ENCODE measurements around the gene SPOCK1.

Gene SPOCK1

DNA sequence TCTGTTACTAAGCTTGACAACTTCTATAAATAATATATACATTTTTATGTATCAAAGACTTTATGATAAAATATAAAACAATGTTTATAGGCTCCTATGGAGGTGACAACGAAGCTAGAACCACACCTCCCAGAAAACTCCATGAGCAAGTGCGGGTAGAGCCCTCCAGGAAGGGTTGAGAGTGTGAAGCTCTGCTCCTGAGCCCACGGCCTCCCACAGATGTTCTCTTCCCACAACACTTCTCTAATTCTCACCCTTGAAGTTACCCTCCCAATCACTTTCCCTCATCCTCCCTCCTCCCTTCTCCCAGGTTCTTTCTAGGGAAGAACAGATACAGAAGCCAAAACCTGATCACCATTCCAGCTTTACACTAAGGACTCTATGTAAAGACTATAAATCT lies 427.6 kb downstream of the SPOCK1 start:
- DNase-seq (ENCODE audit: low read depth): no peak

- DNase-seq (ENCODE audit: low read depth): no peak
These were observed 428.6 kb downstream of the SPOCK1 start for GRCh38 chr5:137070521-137070920.

GRCh38 chr5:137069358-137069757 lies 429.8 kb downstream of the SPOCK1 start:
- DNase-seq (ENCODE audit: low read depth): no peak

GRCh38 chr5:137061382-137061781 lies 437.7 kb downstream of the SPOCK1 start:
- no peak for DNase-seq (ENCODE audit: low read depth)

DNA sequence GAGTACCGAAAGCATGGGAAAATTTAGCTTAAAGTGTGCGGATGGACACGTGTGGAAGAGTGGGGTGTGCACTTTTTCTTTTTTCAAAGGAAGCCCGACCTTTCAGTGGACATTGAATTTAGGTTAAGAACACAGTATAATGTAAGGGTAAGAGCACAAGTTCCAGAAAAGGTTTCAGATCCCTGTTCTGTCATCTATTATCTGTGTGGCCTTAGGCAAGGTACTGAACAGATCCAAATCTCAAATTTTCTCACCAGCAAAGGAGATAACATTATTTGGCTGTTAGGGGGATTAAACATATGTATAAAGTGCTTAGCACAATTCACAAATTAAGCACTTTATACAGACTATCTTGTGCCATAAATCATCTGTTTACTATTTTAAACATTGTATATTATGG lies 441.0 kb downstream of the SPOCK1 start:
- no peak for DNase-seq (ENCODE audit: low read depth)

GRCh38 chr5:137056676-137057075 lies 442.4 kb downstream of the SPOCK1 start:
- no peak for DNase-seq (ENCODE audit: low read depth)

GRCh38 chr5:137055271-137055872 lies 443.8 kb downstream of the SPOCK1 start:
- no peak for DNase-seq (ENCODE audit: low read depth)

- DNase-seq (ENCODE audit: low read depth): no peak
These were observed 444.3 kb downstream of the SPOCK1 start for GRCh38 chr5:137054792-137055191.

DNA sequence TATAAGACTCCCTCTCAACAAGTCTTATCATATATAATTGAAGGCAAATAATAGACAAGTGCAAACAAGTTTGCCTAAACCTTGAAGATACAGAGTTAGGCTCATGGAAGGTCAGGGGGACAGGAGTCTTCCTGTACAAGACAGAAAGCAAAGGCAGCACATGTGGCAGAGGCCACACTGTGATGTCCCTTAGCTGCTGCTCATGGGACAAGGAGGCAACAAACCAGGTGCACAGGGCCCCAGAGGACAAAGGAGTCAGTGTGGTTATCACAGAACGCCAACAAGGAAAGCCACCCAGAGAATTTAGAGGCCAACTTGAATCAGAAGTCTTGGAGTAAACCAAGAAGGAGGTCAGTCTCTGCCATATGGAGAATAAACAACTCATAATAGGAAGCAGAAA lies 444.8 kb downstream of the SPOCK1 start:
- DNase-seq (ENCODE audit: low read depth): no peak

DNA sequence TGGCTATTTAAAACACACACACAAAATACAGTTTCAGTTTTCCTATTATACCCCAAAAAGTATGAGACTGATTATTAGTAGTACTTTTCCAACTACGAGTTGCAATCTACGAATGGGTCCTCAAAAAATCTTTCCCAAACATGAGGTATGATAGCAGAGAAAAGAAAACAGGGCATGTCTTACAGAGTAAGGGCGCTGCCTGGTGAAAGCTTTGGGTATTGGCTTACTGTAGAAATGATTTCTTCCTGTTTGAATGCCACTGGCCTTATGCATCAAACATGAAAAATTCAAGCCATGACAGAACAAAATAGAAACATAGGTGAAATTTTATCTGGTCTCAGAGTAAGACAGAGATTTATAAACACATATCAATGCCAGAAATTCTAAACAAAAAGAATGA lies 448.0 kb downstream of the SPOCK1 start:
- no peak for DNase-seq (ENCODE audit: low read depth)

- no peak for DNase-seq (ENCODE audit: low read depth)
These were observed 458.3 kb downstream of the SPOCK1 start for GRCh38 chr5:137040641-137041340.

DNA sequence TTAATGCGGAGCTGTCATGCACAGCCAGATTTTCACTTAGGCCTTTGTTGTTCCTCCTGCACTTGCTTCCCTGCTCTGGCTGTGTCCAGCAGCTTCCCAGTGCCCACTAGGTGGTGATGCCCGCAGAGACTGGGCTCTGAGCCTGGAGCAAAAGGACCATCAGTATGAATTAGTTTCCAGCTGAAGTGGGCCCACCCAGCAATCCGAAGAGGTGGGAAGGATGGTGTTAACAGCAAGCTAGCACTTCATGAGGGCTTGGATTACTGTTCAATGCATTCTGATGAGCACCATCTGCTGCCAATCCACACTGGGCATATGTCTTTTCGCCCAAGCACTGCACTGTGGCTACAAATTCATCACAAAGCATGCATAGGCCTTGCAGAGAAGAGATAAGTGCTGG lies 459.1 kb downstream of the SPOCK1 start:
- no peak for DNase-seq (ENCODE audit: low read depth)

- DNase-seq (ENCODE audit: low read depth): no peak
These were observed 461.3 kb downstream of the SPOCK1 start for GRCh38 chr5:137037848-137038247.

DNA sequence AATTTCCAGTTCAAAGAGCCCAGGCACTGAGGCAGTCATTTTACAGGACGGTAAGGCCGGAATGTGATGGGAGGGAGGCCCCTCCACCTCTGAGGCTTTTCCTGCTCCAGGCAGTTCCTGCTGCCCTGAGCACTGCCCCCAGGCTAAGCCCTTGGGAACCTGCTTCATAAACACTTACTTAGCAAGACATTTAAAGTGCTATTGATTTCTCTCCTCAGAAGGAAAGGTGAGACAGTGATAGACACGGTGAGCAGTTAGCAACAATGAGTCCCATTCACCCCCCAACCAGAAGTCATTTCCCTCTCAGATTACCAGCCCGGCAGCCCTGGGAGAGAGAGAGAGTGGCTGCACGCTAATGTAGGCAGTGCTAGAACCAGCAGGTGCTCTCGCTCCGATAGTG lies 462.5 kb downstream of the SPOCK1 start:
- no peak for DNase-seq (ENCODE audit: low read depth)

- no peak for DNase-seq (ENCODE audit: low read depth)
These were observed 463.6 kb downstream of the SPOCK1 start for GRCh38 chr5:137035480-137035878.

GRCh38 chr5:137034764-137035479 lies 464.2 kb downstream of the SPOCK1 start:
- no peak for DNase-seq (ENCODE audit: low read depth)

DNA sequence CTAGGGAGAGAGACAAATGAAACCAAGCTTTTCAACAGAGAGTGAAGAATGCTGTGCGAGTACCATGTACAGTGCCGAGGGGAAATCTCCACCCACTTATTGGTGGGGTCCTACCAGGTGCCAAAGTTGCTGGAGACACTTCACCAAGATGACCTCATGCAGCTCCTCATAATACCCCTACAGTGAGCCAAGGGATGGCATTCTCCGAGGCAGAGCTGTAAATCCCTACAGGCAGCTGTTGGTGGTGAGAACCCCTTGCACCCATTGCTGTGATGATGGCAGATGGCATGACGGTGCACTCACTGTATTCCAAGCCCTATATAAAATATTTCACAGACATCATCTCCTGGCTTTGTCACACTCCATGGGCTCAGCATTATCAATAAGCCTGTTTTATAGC lies 464.9 kb downstream of the SPOCK1 start:
- DNase-seq (ENCODE audit: low read depth): no peak

DNA sequence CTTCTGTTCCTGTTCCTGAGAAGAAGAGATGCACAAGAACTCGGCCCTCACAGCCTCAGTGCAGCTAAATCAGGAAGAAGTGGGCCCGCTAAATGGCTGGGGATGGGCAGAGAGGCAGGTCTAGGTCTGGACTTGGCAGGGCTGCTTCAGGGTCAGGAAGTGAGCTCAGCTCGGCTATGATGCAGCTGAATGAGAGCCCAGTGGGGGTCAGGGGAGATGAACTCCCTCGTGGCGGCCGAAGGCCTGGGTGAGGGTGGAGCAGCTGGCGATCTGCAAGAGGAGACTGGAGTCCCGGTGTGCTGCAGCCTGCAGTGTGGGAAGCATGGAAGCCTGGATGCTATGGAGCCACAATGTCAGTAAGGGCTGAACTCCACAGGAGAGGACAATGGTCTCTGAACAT lies 466.2 kb downstream of the SPOCK1 start:
- no peak for DNase-seq (ENCODE audit: low read depth)

- no peak for DNase-seq (ENCODE audit: low read depth)
These were observed 471.4 kb downstream of the SPOCK1 start for GRCh38 chr5:137027758-137028157.

DNA sequence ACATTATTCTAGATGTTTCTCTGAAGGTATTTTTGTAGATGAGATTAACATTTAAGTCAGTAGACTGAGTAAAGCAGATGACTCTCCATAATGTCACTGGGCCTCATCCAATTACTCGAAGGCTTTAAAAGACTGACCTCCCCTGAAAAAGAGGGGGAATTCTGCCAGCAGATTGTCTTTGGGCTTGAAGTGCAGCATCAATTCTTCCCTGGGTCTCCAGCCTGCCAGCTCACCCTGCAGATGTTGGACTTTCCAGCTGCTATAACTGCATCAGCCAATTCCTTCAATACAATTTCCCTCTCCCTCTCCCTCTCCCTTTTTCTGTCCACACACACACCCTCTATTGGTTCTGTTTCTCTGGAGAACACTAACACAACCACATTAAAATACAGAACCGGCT lies 472.8 kb downstream of the SPOCK1 start:
- DNase-seq (ENCODE audit: low read depth): no peak

GRCh38 chr5:137024044-137024443 lies 475.1 kb downstream of the SPOCK1 start:
- DNase-seq (ENCODE audit: low read depth): no peak

DNA sequence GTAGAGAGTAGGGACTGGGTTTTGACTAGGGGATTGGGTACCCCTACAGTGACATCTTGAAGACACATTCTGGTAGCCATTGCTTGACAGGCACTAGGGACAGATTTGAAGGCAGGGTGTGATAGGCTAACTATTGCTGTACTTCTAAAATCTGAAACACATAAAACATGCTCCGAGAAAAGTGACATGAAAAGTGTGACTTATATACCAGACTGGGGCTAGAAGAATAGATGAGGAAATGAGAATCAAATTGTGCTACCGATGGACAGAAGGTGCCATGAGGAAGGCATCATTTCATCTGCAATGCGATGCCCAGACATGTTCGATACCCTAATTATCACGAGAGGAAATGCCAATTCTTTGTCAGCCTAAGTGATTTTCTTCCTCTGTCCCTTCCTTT lies 475.8 kb downstream of the SPOCK1 start:
- no peak for DNase-seq (ENCODE audit: low read depth)

GRCh38 chr5:137022725-137023124 lies 476.4 kb downstream of the SPOCK1 start:
- no peak for DNase-seq (ENCODE audit: low read depth)
